MG63 (cell line): ENCODE data around the gene LDLRAD4. TPM values are rescaled to one million over a fixed set of nuclear protein-coding genes. Genes with fewer than 3 reads are reported as not detected.
A peak's percentile ranks its signal among the peaks of the same experiment; 100 is the strongest.

Experiments used
- DNase-seq: peaks from one replicate; pipeline ENCODE4 v3.0.0-alpha.2; 2020
- H3K27me3 ChIP-seq: fragments of 250-450 bp; sonication (Bioruptor Pico); 2 replicates; pipeline ENCODE4 v1.5.1; 2020; ENCODE audit warnings: mild to moderate bottlenecking, moderate library complexity
- H3K36me3 ChIP-seq: fragments of 250-450 bp; sonication (Bioruptor Pico); 2 replicates; pipeline ENCODE4 v1.5.1; 2020; ENCODE audit warnings: mild to moderate bottlenecking, moderate library complexity
- H3K4me3 ChIP-seq: fragments of 250-450 bp; sonication (Bioruptor Pico); 2 replicates; pipeline ENCODE4 v1.5.1; 2020; ENCODE audit warnings: mild to moderate bottlenecking, moderate library complexity
- H3K9me3 ChIP-seq: fragments of 250-450 bp; sonication (Bioruptor Pico); 2 replicates; pipeline ENCODE4 v1.5.1; 2020; ENCODE audit warnings: mild to moderate bottlenecking, moderate library complexity
- total RNA-seq: library from RNA; depleted of rRNA; stranded (reverse); fragments of >200 nt; shearing (Covaris generic); gene quantifications from 2 replicates; pipeline ENCODE4 v1.2.3, GENCODE V29; 2014; ENCODE audit warnings: low replicate concordance

LDLRAD4 gene
- total RNA-seq, 1 experiment from 2014 or later: 0.36 TPM

- DNase-seq: no peak
- Histone ChIP-seq H3K9me3 (no peaks in the 10 kb centered on the region), H3K36me3 (no peaks in the 10 kb centered on the region), H3K27me3 (no peaks in the 10 kb centered on the region), H3K4me3 (no peak overlapping the region)
These were observed 212.1 kb downstream of the LDLRAD4 start for GRCh38 chr18:13430663-13431062.

GRCh38 chr18:13431886-13432285 is 213.3 kb downstream of the LDLRAD4 start:
- no peaks in the 10 kb centered on the region for H3K36me3 ChIP-seq
- H3K4me3 ChIP-seq: no peak overlapping the region
- no peaks in the 10 kb centered on the region for H3K9me3 ChIP-seq
- H3K27me3 ChIP-seq: no peaks in the 10 kb centered on the region
- no peak for DNase-seq

DNA sequence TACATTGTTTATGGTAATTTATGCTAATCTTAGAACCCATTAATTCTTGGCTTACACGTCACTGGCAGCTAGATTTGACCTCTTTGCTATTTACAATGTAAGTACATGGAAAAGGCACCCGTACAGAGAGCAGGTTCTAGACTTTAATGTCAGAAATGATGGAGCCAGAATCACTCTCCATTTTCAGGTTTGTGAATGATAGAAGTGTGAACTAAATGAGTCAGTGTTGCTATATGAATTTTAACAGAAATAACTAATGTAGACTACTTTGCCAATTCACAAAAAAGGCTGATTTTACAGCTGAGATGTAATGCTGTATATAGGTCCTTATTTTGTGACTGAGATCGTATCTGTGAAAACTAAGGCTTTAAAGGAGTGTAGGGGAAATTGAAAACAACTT is 214.6 kb downstream of the LDLRAD4 start:
- Histone ChIP-seq H3K9me3 (no peaks in the 10 kb centered on the region), H3K4me3 (no peak overlapping the region), H3K27me3 (no peaks in the 10 kb centered on the region), H3K36me3 (no peaks in the 10 kb centered on the region)
- DNase-seq: no peak

GRCh38 chr18:13433685-13434084 is 215.1 kb downstream of the LDLRAD4 start:
- Histone ChIP-seq H3K4me3 (no peak overlapping the region), H3K36me3 (no peaks in the 10 kb centered on the region), H3K27me3 (no peaks in the 10 kb centered on the region), H3K9me3 (no peaks in the 10 kb centered on the region)
- no peak for DNase-seq

DNA sequence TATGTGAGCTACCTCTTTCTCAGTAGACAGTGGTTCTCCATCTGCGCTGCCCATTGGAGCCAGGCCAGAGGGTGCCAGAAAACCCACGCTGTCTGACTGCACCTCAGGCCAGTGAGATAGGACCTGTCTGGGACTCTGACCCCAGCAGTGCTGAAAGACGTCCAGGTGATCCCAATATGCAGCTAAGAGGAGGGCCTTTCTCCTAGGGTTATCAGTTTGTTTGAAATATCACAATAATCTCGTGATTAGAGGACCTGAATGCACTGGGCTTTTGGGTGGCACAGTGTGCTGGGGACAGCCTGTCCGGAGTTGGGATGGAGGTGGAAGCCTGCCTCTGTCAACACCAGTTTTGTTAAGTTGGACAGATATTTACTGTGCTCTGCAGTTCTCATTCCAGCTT is 216.3 kb downstream of the LDLRAD4 start:
- H3K36me3 ChIP-seq: no peaks in the 10 kb centered on the region
- no peak for DNase-seq
- no peaks in the 10 kb centered on the region for H3K9me3 ChIP-seq
- no peak overlapping the region for H3K4me3 ChIP-seq
- H3K27me3 ChIP-seq: no peaks in the 10 kb centered on the region

GRCh38 chr18:13435586-13436333 is 217.2 kb downstream of the LDLRAD4 start:
- Histone ChIP-seq H3K9me3 (no peaks in the 10 kb centered on the region), H3K4me3 (no peak overlapping the region), H3K36me3 (no peaks in the 10 kb centered on the region), H3K27me3 (no peaks in the 10 kb centered on the region)
- peak; percentile 68 for DNase-seq

DNA sequence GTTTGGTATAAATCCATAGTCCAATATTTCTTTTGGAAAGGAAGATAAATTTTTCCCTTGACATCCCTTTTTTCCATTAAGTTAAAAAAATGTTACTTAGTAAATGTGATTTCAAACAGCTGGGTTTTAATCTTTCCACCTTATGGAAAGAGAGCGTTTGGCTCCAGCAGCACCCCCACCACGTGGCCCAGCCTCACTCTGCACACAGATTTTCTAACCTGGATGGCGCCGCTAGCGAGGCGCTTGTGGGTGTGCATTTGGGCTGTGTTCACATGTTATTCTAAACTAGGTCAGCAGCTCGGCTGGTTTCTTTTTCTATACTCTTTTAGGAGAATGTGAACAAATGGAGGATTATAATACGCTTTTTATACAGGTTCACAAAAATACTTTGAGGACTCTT is 218.0 kb downstream of the LDLRAD4 start:
- no peaks in the 10 kb centered on the region for H3K27me3 ChIP-seq
- H3K9me3 ChIP-seq: no peaks in the 10 kb centered on the region
- no peak overlapping the region for H3K4me3 ChIP-seq
- no peak for DNase-seq
- H3K36me3 ChIP-seq: no peaks in the 10 kb centered on the region

GRCh38 chr18:13437034-13437433 is 218.5 kb downstream of the LDLRAD4 start:
- Histone ChIP-seq H3K36me3 (no peaks in the 10 kb centered on the region), H3K27me3 (no peaks in the 10 kb centered on the region), H3K9me3 (no peaks in the 10 kb centered on the region), H3K4me3 (no peak overlapping the region)
- DNase-seq: no peak

DNA sequence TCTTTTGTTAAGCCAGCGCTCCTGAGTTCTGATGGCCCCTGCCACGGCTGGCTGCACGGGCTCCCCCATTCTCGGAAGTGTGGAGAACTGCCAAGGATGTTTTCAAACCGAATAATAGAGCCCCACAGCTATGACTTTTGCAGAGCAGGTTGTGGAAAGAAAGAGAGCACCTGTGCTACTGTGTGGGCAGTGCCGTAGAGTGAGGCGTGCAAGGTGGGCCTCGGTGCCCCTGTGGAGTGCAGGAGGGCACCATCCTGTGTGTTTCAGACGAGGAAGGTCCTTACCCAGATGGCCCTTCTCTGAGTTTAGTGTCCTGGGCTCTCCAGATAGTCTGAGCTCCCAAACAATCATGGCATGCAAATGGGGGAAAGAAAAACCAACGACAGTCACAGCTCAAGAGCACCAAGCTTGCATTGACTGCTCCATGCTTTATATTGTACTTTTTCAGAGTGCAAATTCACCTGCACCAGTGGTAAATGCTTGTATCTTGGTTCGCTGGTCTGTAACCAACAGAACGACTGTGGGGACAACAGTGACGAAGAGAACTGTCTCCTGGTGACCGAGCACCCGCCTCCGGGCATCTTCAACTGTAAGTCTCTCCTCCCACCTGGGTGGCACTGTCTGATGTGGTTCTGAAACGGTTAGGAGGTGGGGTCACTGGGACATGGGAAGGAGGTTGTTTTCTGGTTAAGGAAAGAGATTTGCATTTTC is 219.4 kb downstream of the LDLRAD4 start:
- H3K27me3 ChIP-seq: no peaks in the 10 kb centered on the region
- no peaks in the 10 kb centered on the region for H3K9me3 ChIP-seq
- DNase-seq: no peak
- no peaks in the 10 kb centered on the region for H3K36me3 ChIP-seq
- H3K4me3 ChIP-seq: no peak overlapping the region

DNA sequence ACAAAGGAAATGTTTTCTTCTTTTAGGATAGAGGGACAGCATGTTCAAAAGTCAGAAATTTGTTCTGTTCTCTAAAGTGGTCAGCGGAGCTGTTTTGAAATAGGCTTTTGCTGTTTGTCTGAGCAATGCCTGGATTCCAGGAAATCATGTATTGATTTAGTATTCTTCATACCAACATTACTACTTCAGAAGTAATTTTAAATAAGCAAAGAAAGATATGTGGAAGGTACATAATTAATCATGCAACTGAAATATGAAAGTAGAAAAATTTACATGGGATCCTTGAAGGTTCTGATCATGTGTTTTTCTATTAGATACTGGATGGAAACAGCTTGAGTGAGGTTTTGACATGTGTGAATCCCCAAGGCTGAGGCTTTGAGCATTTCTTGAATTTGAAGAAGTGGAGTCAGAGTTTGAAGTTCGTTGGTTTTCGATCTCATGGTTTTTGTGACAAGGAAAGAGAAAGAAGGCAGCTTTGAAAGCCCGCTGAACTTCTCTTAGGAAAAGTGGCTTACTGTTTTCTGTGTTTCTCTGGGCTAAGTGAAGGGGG is 220.0 kb downstream of the LDLRAD4 start:
- no peak for DNase-seq
- no peaks in the 10 kb centered on the region for H3K36me3 ChIP-seq
- no peaks in the 10 kb centered on the region for H3K27me3 ChIP-seq
- H3K4me3 ChIP-seq: no peak overlapping the region
- no peaks in the 10 kb centered on the region for H3K9me3 ChIP-seq

GRCh38 chr18:13439461-13439860 is 220.9 kb downstream of the LDLRAD4 start:
- Histone ChIP-seq H3K27me3 (no peaks in the 10 kb centered on the region), H3K4me3 (no peak overlapping the region), H3K36me3 (no peaks in the 10 kb centered on the region), H3K9me3 (no peaks in the 10 kb centered on the region)
- no peak for DNase-seq

- no peaks in the 10 kb centered on the region for H3K36me3 ChIP-seq
- H3K4me3 ChIP-seq: no peak overlapping the region
- no peaks in the 10 kb centered on the region for H3K9me3 ChIP-seq
- no peaks in the 10 kb centered on the region for H3K27me3 ChIP-seq
- no peak for DNase-seq
These were observed 222.0 kb downstream of the LDLRAD4 start for GRCh38 chr18:13440277-13441248.

- no peak for DNase-seq
These were observed 223.2 kb downstream of the LDLRAD4 start for GRCh38 chr18:13441736-13442135.

DNA sequence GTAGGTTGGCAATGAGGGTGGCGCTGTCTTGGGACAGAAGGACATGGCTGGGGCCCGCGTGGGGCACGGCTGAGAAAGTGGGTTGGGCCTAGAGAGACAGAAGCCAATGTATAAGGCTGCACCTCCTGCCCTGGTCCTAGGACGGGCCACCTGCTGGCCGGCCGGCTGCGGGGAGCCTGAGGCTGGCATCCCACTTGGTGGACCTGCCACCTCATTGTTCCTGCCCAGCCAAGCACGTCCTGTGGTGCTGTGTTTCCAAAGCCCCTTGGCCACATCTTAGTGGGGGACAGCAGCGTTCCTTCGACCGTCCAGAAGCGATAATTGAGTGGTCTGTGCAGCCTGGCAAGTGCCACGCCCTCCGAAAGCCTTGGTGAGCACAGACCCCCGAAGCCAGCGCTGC is 223.9 kb downstream of the LDLRAD4 start:
- no peak for DNase-seq
- H3K4me3 ChIP-seq: no peak overlapping the region
- H3K36me3 ChIP-seq: no peaks in the 10 kb centered on the region
- H3K27me3 ChIP-seq: no peaks in the 10 kb centered on the region
- H3K9me3 ChIP-seq: no peaks in the 10 kb centered on the region

More at GRCh38 chr18:13441736-13442135, 223.2 kb downstream of the LDLRAD4 start:
- Histone ChIP-seq H3K4me3 (no peak overlapping the region), H3K9me3 (no peaks in the 10 kb centered on the region), H3K36me3 (no peaks in the 10 kb centered on the region), H3K27me3 (no peaks in the 10 kb centered on the region)

GRCh38 chr18:13443552-13443951 is 225.0 kb downstream of the LDLRAD4 start:
- H3K27me3 ChIP-seq: no peaks in the 10 kb centered on the region
- no peaks in the 10 kb centered on the region for H3K9me3 ChIP-seq
- no peaks in the 10 kb centered on the region for H3K36me3 ChIP-seq
- DNase-seq: no peak
- H3K4me3 ChIP-seq: no peak overlapping the region

- Histone ChIP-seq H3K4me3 (no peak overlapping the region), H3K36me3 (no peaks in the 10 kb centered on the region), H3K9me3 (no peaks in the 10 kb centered on the region), H3K27me3 (no peaks in the 10 kb centered on the region)
- DNase-seq: no peak
These were observed 226.1 kb downstream of the LDLRAD4 start for GRCh38 chr18:13444430-13445240.
